ENCODE measurements around the gene DLG2. TPM values are rescaled to one million over a fixed set of nuclear protein-coding genes. Genes with fewer than 3 reads are reported as not detected.

The DLG2 gene
- total RNA-seq, 1 experiment from 2014 or later: 17.5 TPM

DNA sequence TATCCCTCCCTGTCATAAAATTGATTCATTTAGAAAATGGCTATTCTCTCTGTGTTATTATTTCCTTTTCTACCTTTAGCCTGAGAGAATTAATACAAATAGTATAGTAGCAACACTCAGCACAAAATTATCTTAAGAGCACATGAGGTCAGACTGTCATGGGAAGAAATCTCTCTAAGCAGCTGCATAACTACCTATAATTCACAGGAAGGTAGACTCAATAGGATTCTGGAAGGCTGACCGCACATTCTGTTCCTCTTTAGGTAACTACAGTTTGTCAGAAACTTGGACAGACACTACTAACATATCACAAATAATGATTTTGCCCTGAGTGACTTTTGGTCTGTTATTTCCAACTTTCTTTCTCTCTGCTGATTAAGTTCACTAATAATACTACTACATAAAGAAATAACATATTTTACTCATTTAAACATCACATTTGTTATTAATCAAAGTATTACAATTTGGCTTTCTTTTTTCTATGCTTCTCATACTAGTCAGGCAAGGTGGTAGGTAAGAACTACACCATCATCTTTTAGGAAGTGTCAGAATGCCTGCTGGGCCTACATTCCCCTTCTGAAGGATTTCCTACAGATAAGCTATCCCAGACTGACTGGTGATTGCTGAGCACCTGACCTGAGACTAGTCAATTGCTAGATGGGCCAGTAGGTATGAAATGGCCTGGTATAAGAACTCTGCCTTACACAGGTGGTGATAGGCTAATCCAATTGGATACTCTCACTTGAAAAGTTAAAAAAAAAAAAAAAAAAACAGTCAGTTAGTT, 325.1 kb downstream of the DLG2 start (continued):
- TF ChIP-seq, protein P1, sequence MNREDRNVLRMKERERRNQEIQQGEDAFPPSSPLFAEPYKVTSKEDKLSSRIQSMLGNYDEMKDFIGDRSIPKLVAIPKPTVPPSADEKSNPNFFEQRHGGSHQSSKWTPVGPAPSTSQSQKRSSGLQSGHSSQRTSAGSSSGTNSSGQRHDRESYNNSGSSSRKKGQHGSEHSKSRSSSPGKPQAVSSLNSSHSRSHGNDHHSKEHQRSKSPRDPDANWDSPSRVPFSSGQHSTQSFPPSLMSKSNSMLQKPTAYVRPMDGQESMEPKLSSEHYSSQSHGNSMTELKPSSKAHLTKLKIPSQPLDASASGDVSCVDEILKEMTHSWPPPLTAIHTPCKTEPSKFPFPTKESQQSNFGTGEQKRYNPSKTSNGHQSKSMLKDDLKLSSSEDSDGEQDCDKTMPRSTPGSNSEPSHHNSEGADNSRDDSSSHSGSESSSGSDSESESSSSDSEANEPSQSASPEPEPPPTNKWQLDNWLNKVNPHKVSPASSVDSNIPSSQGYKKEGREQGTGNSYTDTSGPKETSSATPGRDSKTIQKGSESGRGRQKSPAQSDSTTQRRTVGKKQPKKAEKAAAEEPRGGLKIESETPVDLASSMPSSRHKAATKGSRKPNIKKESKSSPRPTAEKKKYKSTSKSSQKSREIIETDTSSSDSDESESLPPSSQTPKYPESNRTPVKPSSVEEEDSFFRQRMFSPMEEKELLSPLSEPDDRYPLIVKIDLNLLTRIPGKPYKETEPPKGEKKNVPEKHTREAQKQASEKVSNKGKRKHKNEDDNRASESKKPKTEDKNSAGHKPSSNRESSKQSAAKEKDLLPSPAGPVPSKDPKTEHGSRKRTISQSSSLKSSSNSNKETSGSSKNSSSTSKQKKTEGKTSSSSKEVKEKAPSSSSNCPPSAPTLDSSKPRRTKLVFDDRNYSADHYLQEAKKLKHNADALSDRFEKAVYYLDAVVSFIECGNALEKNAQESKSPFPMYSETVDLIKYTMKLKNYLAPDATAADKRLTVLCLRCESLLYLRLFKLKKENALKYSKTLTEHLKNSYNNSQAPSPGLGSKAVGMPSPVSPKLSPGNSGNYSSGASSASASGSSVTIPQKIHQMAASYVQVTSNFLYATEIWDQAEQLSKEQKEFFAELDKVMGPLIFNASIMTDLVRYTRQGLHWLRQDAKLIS (CRISPR knock-in tag; IDR thresholded peaks at IDR 0.05; ENCODE audit: borderline replicate concordance): no peak
- TF ChIP-seq GABPB1 (CRISPR knock-in tag; IDR thresholded peaks at IDR 0.05): no peak
- TF ChIP-seq NFATC4 (CRISPR knock-in tag; IDR thresholded peaks at IDR 0.05): no peak

DNA sequence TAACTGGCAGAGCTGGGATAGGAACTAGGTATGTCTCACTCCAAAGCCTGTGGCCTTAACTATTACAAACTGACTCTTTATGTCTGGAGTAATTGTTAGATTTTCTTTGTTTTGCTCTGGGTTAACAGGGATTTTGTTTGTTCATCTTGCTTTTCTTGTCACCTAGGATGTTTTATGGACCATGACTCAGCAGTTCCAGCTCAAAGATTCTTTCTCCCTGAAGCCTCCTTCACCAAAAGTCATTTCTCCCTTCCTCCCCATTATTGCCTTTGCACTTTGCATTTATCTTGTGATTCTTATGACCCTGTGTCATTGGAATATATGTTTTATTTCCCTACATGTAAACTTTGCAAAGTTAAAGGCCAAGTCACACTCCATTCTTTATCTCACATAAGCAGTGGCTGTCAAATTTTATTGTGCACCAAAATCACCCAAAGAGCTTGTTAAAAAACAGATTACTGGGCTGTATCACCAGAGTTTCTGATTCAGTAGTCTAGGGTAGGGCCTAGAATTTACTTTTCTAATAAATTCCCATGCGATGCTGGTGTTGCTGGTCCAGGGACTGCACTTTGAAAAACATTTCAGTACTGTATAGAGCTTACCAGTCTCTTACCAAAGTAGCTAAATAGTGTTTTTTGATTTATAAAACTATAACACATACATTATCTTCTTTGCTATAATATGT, 327.7 kb downstream of the DLG2 start:
- no peak overlapping the region for H3K4me3 Mint-ChIP-seq
- H3K27me3 Mint-ChIP-seq (ENCODE audit: low read depth): no peaks in the 10 kb centered on the region
- no peaks in the 10 kb centered on the region for H3K9me3 Mint-ChIP-seq
- H3K36me3 Mint-ChIP-seq: no peaks in the 10 kb centered on the region
- DNase-seq (ENCODE audit: low spot score): no peak
- no peak for ATAC-seq
- H3K27ac Mint-ChIP-seq: no peak overlapping the region
- ChIA-PET POLR2A (no interaction called here), CTCF (no interaction called here)
- no peak for TF ChIP-seq GTF2I (CRISPR knock-in tag; conservative IDR thresholded peaks at IDR 0.05)
- TF ChIP-seq NFE2L1 (CRISPR knock-in tag; IDR thresholded peaks at IDR 0.05): peak; percentile 81
- TF ChIP-seq, protein P2, sequence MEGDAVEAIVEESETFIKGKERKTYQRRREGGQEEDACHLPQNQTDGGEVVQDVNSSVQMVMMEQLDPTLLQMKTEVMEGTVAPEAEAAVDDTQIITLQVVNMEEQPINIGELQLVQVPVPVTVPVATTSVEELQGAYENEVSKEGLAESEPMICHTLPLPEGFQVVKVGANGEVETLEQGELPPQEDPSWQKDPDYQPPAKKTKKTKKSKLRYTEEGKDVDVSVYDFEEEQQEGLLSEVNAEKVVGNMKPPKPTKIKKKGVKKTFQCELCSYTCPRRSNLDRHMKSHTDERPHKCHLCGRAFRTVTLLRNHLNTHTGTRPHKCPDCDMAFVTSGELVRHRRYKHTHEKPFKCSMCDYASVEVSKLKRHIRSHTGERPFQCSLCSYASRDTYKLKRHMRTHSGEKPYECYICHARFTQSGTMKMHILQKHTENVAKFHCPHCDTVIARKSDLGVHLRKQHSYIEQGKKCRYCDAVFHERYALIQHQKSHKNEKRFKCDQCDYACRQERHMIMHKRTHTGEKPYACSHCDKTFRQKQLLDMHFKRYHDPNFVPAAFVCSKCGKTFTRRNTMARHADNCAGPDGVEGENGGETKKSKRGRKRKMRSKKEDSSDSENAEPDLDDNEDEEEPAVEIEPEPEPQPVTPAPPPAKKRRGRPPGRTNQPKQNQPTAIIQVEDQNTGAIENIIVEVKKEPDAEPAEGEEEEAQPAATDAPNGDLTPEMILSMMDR (IDR thresholded peaks at IDR 0.05): no peak
- TF ChIP-seq, protein P3, sequence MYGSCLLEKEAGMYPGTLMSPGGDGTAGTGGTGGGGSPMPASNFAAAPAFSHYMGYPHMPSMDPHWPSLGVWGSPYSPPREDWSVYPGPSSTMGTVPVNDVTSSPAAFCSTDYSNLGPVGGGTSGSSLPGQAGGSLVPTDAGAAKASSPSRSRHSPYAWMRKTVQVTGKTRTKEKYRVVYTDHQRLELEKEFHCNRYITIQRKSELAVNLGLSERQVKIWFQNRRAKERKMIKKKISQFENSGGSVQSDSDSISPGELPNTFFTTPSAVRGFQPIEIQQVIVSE (CRISPR knock-in tag; IDR thresholded peaks at IDR 0.05; ENCODE audit: borderline replicate concordance): 0 out of 2 replicates have a peak, but pooled peaks have one; percentile 36
- peaks cover 4% of the 10 kb centered on the region; the same call in 1 of the 2 replicates for H3K4me1 Mint-ChIP-seq

DNA sequence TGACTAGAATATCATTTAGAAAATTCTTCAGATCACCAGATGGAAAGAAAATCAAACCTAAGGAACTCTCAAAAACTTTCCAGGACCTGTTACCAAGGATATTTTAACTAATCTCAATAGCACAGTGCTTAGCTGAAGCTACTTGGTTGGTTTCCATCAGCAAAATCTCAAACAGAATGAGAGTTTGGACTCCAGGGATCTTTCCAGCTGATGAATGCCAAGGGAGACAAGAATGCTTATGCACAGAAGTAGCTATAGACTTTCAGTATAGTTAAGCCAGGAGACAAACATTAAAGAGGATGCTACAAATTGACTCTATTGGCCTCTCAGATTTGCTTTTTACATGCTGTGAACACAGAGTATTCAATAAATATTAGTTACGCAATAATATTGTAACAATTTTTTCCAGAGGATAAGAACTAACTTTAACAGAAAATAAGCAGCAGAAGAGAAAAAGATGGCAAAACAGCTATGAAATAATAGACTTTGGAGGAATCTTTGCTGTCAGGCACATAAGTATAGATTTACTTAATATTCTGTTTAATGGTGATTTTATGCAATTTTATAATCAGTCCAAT, 331.4 kb downstream of the DLG2 start:
- POLR2A ChIA-PET: no interaction called here

More for the DNA sequence above, 331.4 kb downstream of the DLG2 start:
- H3K36me3 Mint-ChIP-seq: no peaks in the 10 kb centered on the region
- CTCF ChIA-PET: interaction anchor here (0.6 kb wide), 1 partner anchor 168 kb away, joined by 6 read pairs; no protein-coding TSS in a partner anchor
- no peaks in the 10 kb centered on the region for H3K9me3 Mint-ChIP-seq
- no peak for TF ChIP-seq SMAD4 (CRISPR knock-in tag; IDR thresholded peaks at IDR 0.05)
- no peak for TF ChIP-seq JUN (CRISPR knock-in tag; IDR thresholded peaks at IDR 0.05)
- TF ChIP-seq, protein P4, sequence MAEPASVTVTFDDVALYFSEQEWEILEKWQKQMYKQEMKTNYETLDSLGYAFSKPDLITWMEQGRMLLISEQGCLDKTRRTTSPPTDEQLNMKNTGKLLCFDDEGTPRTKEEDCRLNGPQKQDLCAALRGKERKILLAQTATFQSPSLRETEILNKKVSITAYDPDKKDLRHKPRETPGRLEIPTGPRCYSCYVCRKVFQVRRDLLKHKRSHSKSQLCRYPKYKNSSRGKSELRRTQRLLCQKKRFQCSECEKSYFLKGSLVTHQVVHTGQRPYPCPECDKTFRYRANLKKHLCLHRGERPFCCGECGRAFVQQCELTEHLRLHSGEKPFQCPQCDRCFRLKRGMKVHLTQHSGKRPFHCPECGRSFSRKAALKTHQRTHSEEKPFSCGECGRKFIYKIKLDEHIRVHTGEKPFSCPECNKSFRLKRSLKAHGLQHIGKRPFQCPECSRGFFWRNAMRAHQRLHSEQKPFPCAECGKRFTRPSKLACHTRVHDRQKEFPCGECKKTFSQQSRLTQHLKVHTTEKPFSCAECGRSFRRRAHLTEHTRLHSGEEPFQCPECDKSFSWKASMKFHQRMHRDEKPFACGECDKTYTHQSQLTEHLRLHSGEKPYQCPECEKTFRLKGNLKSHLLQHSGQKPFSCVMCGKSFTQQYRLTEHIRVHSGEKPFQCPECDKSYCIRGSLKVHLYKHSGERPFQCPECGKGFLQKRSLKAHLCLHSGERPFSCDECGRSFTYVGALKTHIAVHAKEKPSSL (CRISPR knock-in tag; conservative IDR thresholded peaks at IDR 0.05): no peak
- TF ChIP-seq, protein P5, sequence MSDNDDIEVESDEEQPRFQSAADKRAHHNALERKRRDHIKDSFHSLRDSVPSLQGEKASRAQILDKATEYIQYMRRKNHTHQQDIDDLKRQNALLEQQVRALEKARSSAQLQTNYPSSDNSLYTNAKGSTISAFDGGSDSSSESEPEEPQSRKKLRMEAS (CRISPR knock-in tag; IDR thresholded peaks at IDR 0.05): no peak
- TF ChIP-seq, protein P6, sequence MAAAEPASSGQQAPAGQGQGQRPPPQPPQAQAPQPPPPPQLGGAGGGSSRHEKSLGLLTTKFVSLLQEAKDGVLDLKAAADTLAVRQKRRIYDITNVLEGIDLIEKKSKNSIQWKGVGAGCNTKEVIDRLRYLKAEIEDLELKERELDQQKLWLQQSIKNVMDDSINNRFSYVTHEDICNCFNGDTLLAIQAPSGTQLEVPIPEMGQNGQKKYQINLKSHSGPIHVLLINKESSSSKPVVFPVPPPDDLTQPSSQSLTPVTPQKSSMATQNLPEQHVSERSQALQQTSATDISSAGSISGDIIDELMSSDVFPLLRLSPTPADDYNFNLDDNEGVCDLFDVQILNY (CRISPR knock-in tag; IDR thresholded peaks at IDR 0.05): no peak
- no peak for TF ChIP-seq NFE2L1 (CRISPR knock-in tag; IDR thresholded peaks at IDR 0.05)
- TF ChIP-seq NFATC4 (CRISPR knock-in tag; IDR thresholded peaks at IDR 0.05): no peak
- no peak for TF ChIP-seq TCF7 (CRISPR knock-in tag; IDR thresholded peaks at IDR 0.05; ENCODE audit: low read depth)
- no peak overlapping the region for H3K4me3 Mint-ChIP-seq
- H3K27me3 Mint-ChIP-seq (ENCODE audit: low read depth): no peaks in the 10 kb centered on the region
- H3K27ac Mint-ChIP-seq: no peak overlapping the region
- H3K4me1 Mint-ChIP-seq: peaks cover 4% of the 10 kb centered on the region; the same call in 1 of the 2 replicates
- no peak for ATAC-seq
- DNase-seq (ENCODE audit: low spot score): no peak

Data from WTC11 (cell line).